HCT116 (cell line): ENCODE results near the gene NLRP11. TPM values are rescaled to one million over a fixed set of nuclear protein-coding genes. Genes with fewer than 3 reads are reported as not detected.

Source experiments
- ATAC-seq: fragments of 200-7000 bp; cut with Tn5 transposase; 2 replicates; pipeline ENCODE4 v1.9.1; 2020; ENCODE audit warnings: mild to moderate bottlenecking, moderate library complexity
- BruUV-seq: library from RNA; stranded (reverse); fragments of 400-500 nt; replicated peaks from 2 replicates; lab custom pipeline; 2021; lab: Mats Ljungman, UMichigan
- CTCF ChIA-PET: fragments of 300-600 bp; sonication (Branson Sonifier 250); formaldehyde crosslinking; loops from one replicate; lab custom pipeline; 2021; ENCODE audit warnings: antibody characterized with exemption; lab: Charles Lee
- POLR2A ChIA-PET: fragments of 300-600, 350-600 bp; sonication (Branson Sonifier 250); formaldehyde crosslinking; loops from one replicate; lab custom pipeline; 2021; ENCODE audit warnings: antibody characterized with exemption; lab: Charles Lee
- RAD21 ChIA-PET, 2 experiments: fragments of 300-600 bp; sonication (Branson Sonifier 250); formaldehyde crosslinking; loops; one replicate each; lab custom pipeline; 2023; ENCODE audit warnings: low total read pairs in 2 of 2; ENCODE audit not compliant: uncharacterized antibody in 2 of 2, unreplicated experiment in 2 of 2, low non-redundant PET in 1 of 2; lab: Charles Lee
- DNase-seq: peaks from one replicate; pipeline ENCODE4 v3.0.0-alpha.2; 2010; ENCODE audit warnings: low read depth, low spot score
- H2AFZ ChIP-seq: fragments of 200-600 bp; shearing (Covaris generic), sonication (generic); 2 replicates; pipeline ENCODE4 v1.6.1; 2017; ENCODE audit warnings: low read depth, mixed run types, mixed read lengths, antibody characterized with exemption, low read length; ENCODE audit not compliant: poor library complexity, severe bottlenecking
- H3K27ac ChIP-seq: 2 replicates; pipeline ENCODE4 v1.5.1; 2012; ENCODE audit warnings: low read depth, low read length
- H3K27me3 ChIP-seq: fragments of 200-600 bp; sonication (generic); 2 replicates; pipeline ENCODE4 v1.6.1; 2016; ENCODE audit warnings: mixed run types, low read length, mixed read lengths; ENCODE audit not compliant: insufficient read depth
- H3K36me3 ChIP-seq, 2 experiments: fragments of 200-500 bp in 1 of 2; fragments of 200-600 bp in 1 of 2; sonication (Bioruptor generic) in 1 of 2; sonication (generic) in 1 of 2; 2 replicates each; pipeline versions ENCODE4 v1.5.1 to v1.6.1; 2014 to 2016; ENCODE audit warnings: low read length in 2 of 2, inconsistent platforms in 1 of 2, mixed read lengths in 1 of 2, mixed run types in 1 of 2; ENCODE audit not compliant: insufficient read depth in 2 of 2, control insufficient read depth in 1 of 2
- H3K4me1 ChIP-seq, 2 experiments: fragments of 200-600 bp in 1 of 2; sonication (generic) in 1 of 2; 2 replicates each; pipeline versions ENCODE4 v1.5.1 to v1.6.1; 2012 to 2017; ENCODE audit warnings: low read length in 2 of 2, inconsistent platforms in 1 of 2, mild to moderate bottlenecking in 1 of 2, mixed read lengths in 1 of 2, mixed run types in 1 of 2, moderate library complexity in 1 of 2; ENCODE audit not compliant: insufficient read depth in 2 of 2, control insufficient read depth in 1 of 2
- H3K4me2 ChIP-seq: fragments of 200-600 bp; sonication (generic); 2 replicates; pipeline ENCODE4 v1.6.1; 2017; ENCODE audit warnings: mixed run types, low read length, mixed read lengths
- H3K4me3 ChIP-seq, 2 experiments: fragments of 200-600 bp in 1 of 2; sonication (generic) in 1 of 2; replicated peaks in 1 of 2; 2 replicates each; pipeline ENCODE4 v1.5.1; 2011 to 2016; ENCODE audit warnings: low read length in 2 of 2, control low read depth in 1 of 2, low read depth in 1 of 2, mild to moderate bottlenecking in 1 of 2, mixed read lengths in 1 of 2, mixed run types in 1 of 2
- H3K79me2 ChIP-seq: fragments of 200-600 bp; sonication (generic); 2 replicates; pipeline ENCODE4 v1.6.1; 2017; ENCODE audit warnings: mild to moderate bottlenecking, mixed run types, low read length, moderate library complexity, mixed read lengths; ENCODE audit not compliant: insufficient read depth
- H3K9ac ChIP-seq: fragments of 200-600 bp; sonication (generic); 2 replicates; pipeline ENCODE4 v1.6.1; 2016; ENCODE audit warnings: low read length, mixed read lengths
- H3K9me2 ChIP-seq: fragments of 200-600 bp; sonication (generic), shearing (Covaris generic); 2 replicates; pipeline ENCODE4 v1.6.1; 2017; ENCODE audit warnings: mixed run types, mild to moderate bottlenecking, moderate library complexity; ENCODE audit not compliant: insufficient read depth
- H3K9me3 ChIP-seq, 2 experiments: fragments of 200-500 bp in 1 of 2; fragments of 200-600 bp in 1 of 2; sonication (Bioruptor generic) in 1 of 2; sonication (generic) in 1 of 2; 2 replicates each; pipeline ENCODE4 v1.6.1; 2014 to 2017; ENCODE audit warnings: low read length in 2 of 2, mixed read lengths in 2 of 2, inconsistent platforms in 1 of 2, low read depth in 1 of 2, mild to moderate bottlenecking in 1 of 2, mixed run types in 1 of 2, moderate library complexity in 1 of 2; ENCODE audit not compliant: control insufficient read depth in 1 of 2, insufficient read depth in 1 of 2
- H4K20me1 ChIP-seq: fragments of 200-600 bp; sonication (generic), shearing (Covaris generic); 2 replicates; pipeline ENCODE4 v1.6.1; 2017; ENCODE audit warnings: mixed run types, mild to moderate bottlenecking, moderate library complexity; ENCODE audit not compliant: insufficient read depth
- CBX3 ChIP-seq: IDR thresholded peaks from 2 replicates; pipeline ENCODE4 v1.6.1; 2012; ENCODE audit warnings: low read depth
- EGR1 ChIP-seq: IDR thresholded peaks from 2 replicates; pipeline ENCODE4 v1.6.1; 2012; ENCODE audit warnings: low read depth
- ELF1 ChIP-seq: IDR thresholded peaks from 2 replicates; pipeline ENCODE4 v1.6.1; 2012; ENCODE audit warnings: low read depth, borderline replicate concordance
- EZH2 ChIP-seq: fragments of 200-600 bp; sonication (generic); IDR thresholded peaks from 2 replicates; pipeline ENCODE4 v1.6.1; 2017; ENCODE audit warnings: antibody characterized with exemption, mixed run types
- FOSL1 ChIP-seq: IDR thresholded peaks from 2 replicates; pipeline ENCODE4 v1.6.1; 2012; ENCODE audit warnings: low read depth
- POLR2AphosphoS5 ChIP-seq: IDR thresholded peaks from 2 replicates; pipeline ENCODE4 v1.6.1; 2011; ENCODE audit warnings: mild to moderate bottlenecking, low read depth, low read length, moderate library complexity
- SIN3A ChIP-seq: IDR thresholded peaks from 2 replicates; pipeline ENCODE4 v1.6.1; 2012; ENCODE audit warnings: low read depth
- SP1 ChIP-seq: IDR thresholded peaks from 2 replicates; pipeline ENCODE4 v1.6.1; 2012; ENCODE audit warnings: low read depth
- TCF7L2 ChIP-seq: IDR thresholded peaks from 2 replicates; pipeline ENCODE4 v1.7.0; 2011; ENCODE audit warnings: borderline replicate concordance, inconsistent platforms; ENCODE audit not compliant: insufficient read depth, insufficient read length; ENCODE audit errors: extremely low read depth
- ZFX ChIP-seq: fragments of 450-650 bp; IDR thresholded peaks from 2 replicates; pipeline ENCODE4 v1.6.1; 2017
- intact Hi-C: fragments of 100-400 bp; cut with micrococcal nuclease; formaldehyde crosslinking; loops from 2 replicates; pipeline ENCODE4 v1.10.0; 2022
- total RNA-seq: library from RNA; stranded (reverse); gene quantifications from one replicate; pipeline ENCODE4 v1.2.1, GENCODE V29; 2021; ENCODE audit not compliant: unreplicated experiment
- TF ChIP-seq, protein P1 (sequence below), 3 experiments: fragments of 200-600 bp in 1 of 3; sonication (generic) in 1 of 3; IDR thresholded peaks in 2 of 3; conservative IDR thresholded peaks in 1 of 3; 2 replicates each; pipeline ENCODE4 v1.5.1; 2012 to 2017; ENCODE audit warnings: low read depth in 2 of 3, low read length in 2 of 3, antibody characterized with exemption in 1 of 3, borderline replicate concordance in 1 of 3, control low read depth in 1 of 3, mild to moderate bottlenecking in 1 of 3, mixed read lengths in 1 of 3, mixed run types in 1 of 3, moderate library complexity in 1 of 3; ENCODE audit not compliant: insufficient read depth in 1 of 3
- TF ChIP-seq, protein P2 (sequence below): IDR thresholded peaks from 2 replicates; pipeline ENCODE4 v1.6.1; 2012

The NLRP11 gene
- total RNA-seq, 1 experiment from 2014 or later = 0.86 TPM

DNA sequence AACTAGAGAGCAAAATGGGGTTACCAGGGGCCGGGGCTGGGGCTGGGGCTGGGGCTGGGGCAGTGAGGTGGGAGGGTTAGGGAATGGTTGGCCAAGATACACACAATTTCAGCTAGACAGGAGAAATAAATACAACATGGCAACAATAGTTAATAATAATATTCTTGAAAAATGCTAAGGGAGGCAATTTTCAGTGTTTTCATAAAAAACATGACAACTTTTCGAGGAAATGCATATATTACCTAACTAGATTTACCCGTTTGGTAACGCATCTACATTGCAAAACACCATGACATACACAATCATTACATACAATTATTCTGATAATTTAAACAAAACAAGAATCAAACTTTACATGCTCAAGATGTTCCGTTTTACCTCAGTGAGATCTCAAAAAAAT lies 50.7 kb downstream of the NLRP11 start:
- POLR2A ChIA-PET = no interaction called here

More for the DNA sequence above, 50.7 kb downstream of the NLRP11 start:
- Histone ChIP-seq H3K27me3 (peaks cover 27% of the 10 kb centered on the region; the same call in 1 of the 2 replicates), H3K79me2 (no peaks in the 10 kb centered on the region), H3K4me3 (no peak overlapping the region), H3K9me2 (no peaks in the 10 kb centered on the region), H3K9me3 (no peaks in the 10 kb centered on the region), H3K4me1 (no peaks in the 10 kb centered on the region), H3K4me2 (no peak overlapping the region), H3K36me3 (no peaks in the 10 kb centered on the region), H4K20me1 (no peaks in the 10 kb centered on the region), H2AFZ (no peak overlapping the region), H3K9ac (no peak overlapping the region), H3K27ac (no peak overlapping the region)
- RAD21 ChIA-PET = no interaction called here
- BruUV-seq = no TSS peak
- ATAC-seq = no peak
- TF ChIP-seq, protein P1, sequence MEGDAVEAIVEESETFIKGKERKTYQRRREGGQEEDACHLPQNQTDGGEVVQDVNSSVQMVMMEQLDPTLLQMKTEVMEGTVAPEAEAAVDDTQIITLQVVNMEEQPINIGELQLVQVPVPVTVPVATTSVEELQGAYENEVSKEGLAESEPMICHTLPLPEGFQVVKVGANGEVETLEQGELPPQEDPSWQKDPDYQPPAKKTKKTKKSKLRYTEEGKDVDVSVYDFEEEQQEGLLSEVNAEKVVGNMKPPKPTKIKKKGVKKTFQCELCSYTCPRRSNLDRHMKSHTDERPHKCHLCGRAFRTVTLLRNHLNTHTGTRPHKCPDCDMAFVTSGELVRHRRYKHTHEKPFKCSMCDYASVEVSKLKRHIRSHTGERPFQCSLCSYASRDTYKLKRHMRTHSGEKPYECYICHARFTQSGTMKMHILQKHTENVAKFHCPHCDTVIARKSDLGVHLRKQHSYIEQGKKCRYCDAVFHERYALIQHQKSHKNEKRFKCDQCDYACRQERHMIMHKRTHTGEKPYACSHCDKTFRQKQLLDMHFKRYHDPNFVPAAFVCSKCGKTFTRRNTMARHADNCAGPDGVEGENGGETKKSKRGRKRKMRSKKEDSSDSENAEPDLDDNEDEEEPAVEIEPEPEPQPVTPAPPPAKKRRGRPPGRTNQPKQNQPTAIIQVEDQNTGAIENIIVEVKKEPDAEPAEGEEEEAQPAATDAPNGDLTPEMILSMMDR (IDR thresholded peaks at IDR 0.05 in 2 of 3, conservative IDR thresholded peaks at IDR 0.05 in 1 of 3; ENCODE audit: borderline replicate concordance in 1 of 3, insufficient read depth in 1 of 3, low read depth in 2 of 3, low read length in 2 of 3) = no peak
- TF ChIP-seq TCF7L2 (no peak), ZFX (no peak), SIN3A (no peak), CBX3 (no peak), ELF1 (no peak), POLR2AphosphoS5 (no peak), FOSL1 (no peak), EZH2 (no peak), EGR1 (no peak), SP1 (no peak)
- TF ChIP-seq, protein P2, sequence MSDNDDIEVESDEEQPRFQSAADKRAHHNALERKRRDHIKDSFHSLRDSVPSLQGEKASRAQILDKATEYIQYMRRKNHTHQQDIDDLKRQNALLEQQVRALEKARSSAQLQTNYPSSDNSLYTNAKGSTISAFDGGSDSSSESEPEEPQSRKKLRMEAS = no peak
- no peak for DNase-seq
- intact Hi-C loops = no loop called here
- CTCF ChIA-PET = no interaction called here
